WTC11 (cell line): ENCODE data around the gene CCDC3. TPM values are rescaled to one million over a fixed set of nuclear protein-coding genes. Genes with fewer than 3 reads are reported as not detected.
A peak's percentile ranks its signal among the peaks of the same experiment; 100 is the strongest.

Experiments used
- ATAC-seq: fragments of 200-7000 bp; cut with Tn5 transposase; 2 replicates; pipeline ENCODE4 v1.10.0; 2021; ENCODE audit warnings: mild to moderate bottlenecking, moderate library complexity
- CTCF ChIA-PET: fragments of 300-600 bp; sonication (Branson Sonifier 250); formaldehyde crosslinking; loops from one replicate; lab custom pipeline; 2021; ENCODE audit warnings: antibody characterized with exemption; lab: Charles Lee
- POLR2A ChIA-PET: fragments of 350-600 bp; sonication (Branson Sonifier 250); formaldehyde crosslinking; loops from one replicate; lab custom pipeline; 2021; ENCODE audit warnings: antibody characterized with exemption; lab: Charles Lee
- DNase-seq: peaks from one replicate; pipeline ENCODE4 v3.0.0; 2021; ENCODE audit warnings: low spot score
- H3K27ac Mint-ChIP-seq: 2 replicates; pipeline ENCODE4 v1.8.0; 2021; ENCODE audit warnings: mixed read lengths
- H3K27me3 Mint-ChIP-seq: 2 replicates; pipeline ENCODE4 v1.8.0; 2021; ENCODE audit warnings: low read depth, mild to moderate bottlenecking, moderate library complexity, mixed read lengths
- H3K36me3 Mint-ChIP-seq: 2 replicates; pipeline ENCODE4 v1.8.0; 2021; ENCODE audit warnings: mixed read lengths
- H3K4me1 Mint-ChIP-seq: 2 replicates; pipeline ENCODE4 v1.8.0; 2022; ENCODE audit warnings: mixed read lengths
- H3K4me3 Mint-ChIP-seq: 2 replicates; pipeline ENCODE4 v1.8.0; 2021; ENCODE audit warnings: mild to moderate bottlenecking, moderate library complexity, mixed read lengths
- H3K9me3 Mint-ChIP-seq: 2 replicates; pipeline ENCODE4 v1.8.0; 2021; ENCODE audit warnings: mixed read lengths
- ATF3 ChIP-seq: sonication (generic); formaldehyde crosslinking; conservative IDR thresholded peaks from 2 replicates; pipeline ENCODE4 v1.8.1; 2022; ENCODE audit warnings: mild to moderate bottlenecking, missing genetic modification reagents
- CREM ChIP-seq: sonication (generic); formaldehyde crosslinking; IDR thresholded peaks from 2 replicates; pipeline ENCODE4 v1.8.1; 2022; ENCODE audit warnings: mild to moderate bottlenecking, missing genetic modification reagents, moderate library complexity
- CTCF ChIP-seq: fragments of 200-600 bp; IDR thresholded peaks from 2 replicates; pipeline ENCODE4 v1.8.0; 2022; ENCODE audit warnings: antibody characterized with exemption
- E2F4 ChIP-seq: sonication (generic); formaldehyde crosslinking; IDR thresholded peaks from 2 replicates; pipeline ENCODE4 v1.8.1; 2022; ENCODE audit warnings: low read depth, mild to moderate bottlenecking, moderate library complexity, missing genetic modification reagents, borderline replicate concordance
- ESRRA ChIP-seq: sonication (generic); formaldehyde crosslinking; IDR thresholded peaks from 2 replicates; pipeline ENCODE4 v1.8.1; 2022; ENCODE audit warnings: mild to moderate bottlenecking, missing genetic modification reagents, borderline replicate concordance
- GABPB1 ChIP-seq: sonication (generic); formaldehyde crosslinking; IDR thresholded peaks from 2 replicates; pipeline ENCODE4 v1.8.1; 2023; ENCODE audit warnings: mild to moderate bottlenecking, missing genetic modification reagents
- IRF1 ChIP-seq: sonication (generic); formaldehyde crosslinking; IDR thresholded peaks from 2 replicates; pipeline ENCODE4 v1.8.0; 2023; ENCODE audit warnings: missing genetic modification reagents
- JAZF1 ChIP-seq: fragments of 250-450 bp; sonication (Bioruptor Pico); IDR thresholded peaks from 2 replicates; pipeline ENCODE4 v1.9.0; 2021; ENCODE audit warnings: moderate library complexity, mild to moderate bottlenecking, inconsistent platforms
- JUN ChIP-seq: sonication (generic); formaldehyde crosslinking; IDR thresholded peaks from 2 replicates; pipeline ENCODE4 v1.8.0; 2023; ENCODE audit warnings: mild to moderate bottlenecking, missing genetic modification reagents
- MAX ChIP-seq: sonication (generic); formaldehyde crosslinking; IDR thresholded peaks from 2 replicates; pipeline ENCODE4 v1.8.0; 2022; ENCODE audit warnings: mild to moderate bottlenecking, missing genetic modification reagents
- MXD4 ChIP-seq: fragments of 250-450 bp; sonication (Bioruptor Pico); IDR thresholded peaks from 2 replicates; pipeline ENCODE4 v1.8.0; 2021; ENCODE audit warnings: mild to moderate bottlenecking, moderate library complexity, borderline replicate concordance
- MYBL2 ChIP-seq: sonication (generic); formaldehyde crosslinking; IDR thresholded peaks from 2 replicates; pipeline ENCODE4 v1.8.1; 2023; ENCODE audit warnings: mild to moderate bottlenecking, moderate library complexity, missing genetic modification reagents
- NFATC4 ChIP-seq: fragments of 250-450 bp; sonication (Bioruptor Pico); IDR thresholded peaks from 2 replicates; pipeline ENCODE4 v1.9.0; 2021; ENCODE audit warnings: mild to moderate bottlenecking
- NR3C1 ChIP-seq: sonication (generic); formaldehyde crosslinking; conservative IDR thresholded peaks from 2 replicates; pipeline ENCODE4 v1.8.1; 2023; ENCODE audit warnings: low read depth, mild to moderate bottlenecking, missing genetic modification reagents
- TCF7 ChIP-seq: sonication (generic); formaldehyde crosslinking; IDR thresholded peaks from 2 replicates; pipeline ENCODE4 v1.8.0; 2022; ENCODE audit warnings: mild to moderate bottlenecking, low read depth, missing genetic modification reagents, moderate library complexity
- TEAD1 ChIP-seq: sonication (generic); formaldehyde crosslinking; IDR thresholded peaks from 2 replicates; pipeline ENCODE4 v1.8.0; 2022; ENCODE audit warnings: mild to moderate bottlenecking, missing genetic modification reagents
- TP53 ChIP-seq: sonication (generic); formaldehyde crosslinking; IDR thresholded peaks from 2 replicates; pipeline ENCODE4 v1.8.1; 2023; ENCODE audit warnings: mild to moderate bottlenecking, missing genetic modification reagents
- ZBTB43 ChIP-seq: sonication (generic); formaldehyde crosslinking; IDR thresholded peaks from 2 replicates; pipeline ENCODE4 v1.8.1; 2023; ENCODE audit warnings: mild to moderate bottlenecking, missing genetic modification reagents
- ZNF281 ChIP-seq: sonication (generic); formaldehyde crosslinking; IDR thresholded peaks from 2 replicates; pipeline ENCODE4 v1.8.0; 2023; ENCODE audit warnings: mild to moderate bottlenecking, missing genetic modification reagents
- ZNF317 ChIP-seq: sonication (generic); formaldehyde crosslinking; IDR thresholded peaks from 2 replicates; pipeline ENCODE4 v1.8.1; 2023; ENCODE audit warnings: low read depth, mild to moderate bottlenecking, moderate library complexity, missing genetic modification reagents, borderline replicate concordance
- ZNF416 ChIP-seq: fragments of 250-450 bp; sonication (Bioruptor Pico); IDR thresholded peaks from 2 replicates; pipeline ENCODE4 v1.9.0; 2021; ENCODE audit warnings: mild to moderate bottlenecking, inconsistent platforms
- total RNA-seq: library from RNA; stranded (reverse); gene quantifications from 3 replicates; pipeline ENCODE4 v1.2.3, GENCODE V29; 2021

CCDC3 gene
- total RNA-seq, 1 experiment from 2014 or later, result 3.5 TPM

- Mint-ChIP-seq H3K36me3 (peaks cover 22% of the 10 kb centered on the region), H3K4me1 (peaks cover 26% of the 10 kb centered on the region)
- ATAC-seq, result peak; percentile 89
These were observed 58.1 kb downstream of the CCDC3 start for GRCh38 chr10:12943425-12943824.

GRCh38 chr10:12941966-12942365, 59.5 kb downstream of the CCDC3 start:
- Mint-ChIP-seq H3K27me3 (no peaks in the 10 kb centered on the region; the same call in 1 of the 2 replicates), H3K9me3 (peaks cover 33% of the 10 kb centered on the region), H3K36me3 (peaks cover 22% of the 10 kb centered on the region), H3K4me3 (no peak overlapping the region), H3K27ac (no peak overlapping the region), H3K4me1 (peaks cover 26% of the 10 kb centered on the region)
- ATAC-seq (no peak), DNase-seq (no peak)
- ChIA-PET CTCF (interaction anchor here (1.2 to 1.5 kb wide), 2 partner anchors 141 to 160 kb away, joined by 3 to 5 read pairs; no protein-coding TSS in a partner anchor), POLR2A (no interaction called here)
- TF ChIP-seq MXD4 (CRISPR knock-in tag), result no peak
- TF ChIP-seq GABPB1 (CRISPR knock-in tag), result no peak
- TF ChIP-seq NFATC4 (CRISPR knock-in tag), result no peak
- TF ChIP-seq ZNF416 (CRISPR knock-in tag), result no peak
- TF ChIP-seq MAX (CRISPR knock-in tag), result no peak
- no peak for TF ChIP-seq ZNF281
- no peak for TF ChIP-seq JUN
- no peak for TF ChIP-seq ATF3
- no peak for TF ChIP-seq ZBTB43 (CRISPR knock-in tag)
- TF ChIP-seq CTCF, result no peak
- TF ChIP-seq TP53 (CRISPR knock-in tag), result no peak

More at GRCh38 chr10:12943425-12943824, 58.1 kb downstream of the CCDC3 start:
- POLR2A ChIA-PET, result no interaction called here
- Mint-ChIP-seq H3K9me3 (peaks cover 33% of the 10 kb centered on the region), H3K4me3 (no peak overlapping the region), H3K27me3 (no peaks in the 10 kb centered on the region; the same call in 1 of the 2 replicates), H3K27ac (peak overlapping the region; percentile 48; the same call in 1 of the 2 replicates)
- CTCF ChIA-PET, result interaction anchor here (1.4 to 1.5 kb wide), 2 partner anchors 139 to 161 kb away, joined by 3 to 4 read pairs; no protein-coding TSS in a partner anchor
- peak; percentile 19 for DNase-seq
- TF ChIP-seq MYBL2 (CRISPR knock-in tag), result no peak
- no peak for TF ChIP-seq E2F4 (CRISPR knock-in tag)
- no peak for TF ChIP-seq TEAD1 (CRISPR knock-in tag)
- TF ChIP-seq ZNF317 (CRISPR knock-in tag), result no peak
- no peak for TF ChIP-seq CREM (CRISPR knock-in tag)
- TF ChIP-seq TCF7, result no peak
- TF ChIP-seq ZNF281, result no peak
- no peak for TF ChIP-seq NR3C1 (CRISPR knock-in tag)
- no peak for TF ChIP-seq IRF1 (CRISPR knock-in tag)
- TF ChIP-seq JAZF1, result no peak
- no peak for TF ChIP-seq ESRRA (CRISPR knock-in tag)
